ENCODE data around the gene PPTC7. TPM values are rescaled to one million over a fixed set of nuclear protein-coding genes. Genes with fewer than 3 reads are reported as not detected.
"Not testable (repeated sequence)": the region's sequence is repeated elsewhere in the genome, so short reads cannot be mapped to it uniquely, and the experiment has no call there.

The PPTC7 gene
- total RNA-seq, 3 donors from 2014 or later: 74.2 to 76.4 (median 74.4) TPM

DNA sequence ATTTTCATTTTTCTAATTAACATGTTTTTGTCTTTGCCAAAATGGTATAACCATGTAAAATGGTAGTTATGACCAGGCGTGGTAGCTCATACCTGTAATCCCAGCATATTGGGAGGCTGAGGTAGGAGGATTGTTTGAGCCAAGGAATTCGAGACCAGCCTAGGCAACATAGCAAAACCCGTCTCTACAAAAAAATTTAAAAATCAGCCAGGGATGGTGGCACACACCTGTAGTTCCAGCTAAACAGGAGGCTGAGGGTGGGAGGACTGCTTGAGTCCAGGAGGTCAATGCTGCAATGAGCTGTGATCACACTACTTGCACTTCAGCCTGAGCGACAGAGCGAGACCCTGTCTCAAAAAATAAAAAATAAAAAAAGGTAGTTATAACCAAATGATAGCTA lies 23.1 kb downstream of the PPTC7 start:
- peaks cover 9% of the 10 kb centered on the region for H3K36me3 Mint-ChIP-seq (ENCODE audit: insufficient read depth)
- DNase-seq (no peak), ATAC-seq (no peak)
- H3K27me3 Mint-ChIP-seq (ENCODE audit: low read depth): no peaks in the 10 kb centered on the region
- peaks cover 68% of the 10 kb centered on the region for H3K4me1 Mint-ChIP-seq (ENCODE audit: low read depth)
- no peak overlapping the region for H3K4me3 Mint-ChIP-seq
- H3K9me3 Mint-ChIP-seq: peaks cover 3% of the 10 kb centered on the region

DNA sequence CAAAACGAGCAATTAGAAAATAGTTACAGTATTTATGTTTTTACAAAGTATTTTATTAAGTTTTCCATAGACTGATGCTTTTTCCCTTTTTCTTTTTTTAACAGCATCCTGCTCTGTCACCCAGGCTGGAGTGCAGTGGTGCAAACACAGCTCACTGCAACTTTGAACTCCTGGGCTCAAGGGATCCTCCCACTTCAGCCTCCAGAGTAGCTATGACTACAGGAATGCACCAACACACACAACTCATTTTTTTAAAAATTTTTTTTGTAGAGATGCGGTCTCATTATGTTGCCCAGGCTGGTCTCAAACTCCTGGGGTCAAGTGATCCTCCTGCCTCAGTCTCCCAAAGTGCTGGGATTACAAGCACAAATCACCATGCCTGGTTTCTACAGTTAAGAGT lies 24.2 kb downstream of the PPTC7 start:
- not testable (repeated sequence) for H3K27me3 Mint-ChIP-seq (ENCODE audit: low read depth); DNase-seq; H3K9me3 Mint-ChIP-seq; ATAC-seq; H3K36me3 Mint-ChIP-seq (ENCODE audit: insufficient read depth); H3K4me3 Mint-ChIP-seq
- peaks cover 65% of the 10 kb centered on the region for H3K4me1 Mint-ChIP-seq (ENCODE audit: low read depth)

DNA sequence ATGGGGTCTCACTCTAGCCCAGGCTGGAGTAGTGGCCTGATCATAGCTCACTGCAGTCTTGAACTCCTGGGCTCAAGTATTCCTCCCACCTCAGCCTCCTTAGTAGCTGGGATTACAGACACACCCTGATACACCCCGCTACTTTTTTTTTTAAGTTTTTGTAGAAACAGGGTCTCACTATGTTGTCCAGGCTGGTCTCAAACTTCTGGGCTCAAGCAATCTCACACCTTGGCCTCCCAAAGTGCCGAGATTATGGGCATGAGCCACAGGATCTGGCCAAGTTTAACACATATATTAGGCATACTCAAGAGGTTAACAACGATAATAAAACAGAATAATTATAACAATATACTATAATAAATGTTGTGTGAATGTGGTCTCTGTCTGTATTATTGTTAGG lies 25.8 kb downstream of the PPTC7 start:
- ATAC-seq (no peak), DNase-seq (no peak)
- Mint-ChIP-seq H3K4me1 (ENCODE audit: low read depth) (peaks cover 57% of the 10 kb centered on the region), H3K36me3 (ENCODE audit: insufficient read depth) (peaks cover 9% of the 10 kb centered on the region), H3K27me3 (ENCODE audit: low read depth) (no peaks in the 10 kb centered on the region), H3K4me3 (no peak overlapping the region), H3K9me3 (peaks cover 3% of the 10 kb centered on the region)

DNA sequence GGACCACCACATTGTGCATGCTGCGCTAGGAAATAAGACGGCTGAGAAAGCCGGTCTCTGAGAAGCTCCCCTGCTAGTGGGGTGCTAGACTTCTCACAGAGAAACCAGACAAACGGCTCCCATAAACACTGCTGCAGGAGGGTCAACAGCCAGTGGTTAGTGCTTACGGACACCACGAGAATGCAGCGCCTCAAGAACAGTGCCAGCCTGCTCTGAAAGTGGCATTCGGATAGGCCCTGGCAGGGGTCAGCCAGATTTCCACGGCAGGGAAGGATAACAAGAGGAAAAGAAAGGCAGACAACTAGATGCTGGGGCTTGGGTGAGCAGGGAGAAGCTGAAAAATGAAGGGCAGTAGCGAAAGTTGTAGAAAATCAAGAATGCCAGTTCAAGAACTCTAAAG lies 26.4 kb downstream of the PPTC7 start:
- peaks cover 3% of the 10 kb centered on the region for H3K9me3 Mint-ChIP-seq
- peaks cover 14% of the 10 kb centered on the region for H3K36me3 Mint-ChIP-seq (ENCODE audit: insufficient read depth)
- no peak for DNase-seq
- ATAC-seq: no peak
- H3K27me3 Mint-ChIP-seq (ENCODE audit: low read depth): no peaks in the 10 kb centered on the region
- H3K4me1 Mint-ChIP-seq (ENCODE audit: low read depth): peaks cover 58% of the 10 kb centered on the region
- H3K4me3 Mint-ChIP-seq: no peak overlapping the region

DNA sequence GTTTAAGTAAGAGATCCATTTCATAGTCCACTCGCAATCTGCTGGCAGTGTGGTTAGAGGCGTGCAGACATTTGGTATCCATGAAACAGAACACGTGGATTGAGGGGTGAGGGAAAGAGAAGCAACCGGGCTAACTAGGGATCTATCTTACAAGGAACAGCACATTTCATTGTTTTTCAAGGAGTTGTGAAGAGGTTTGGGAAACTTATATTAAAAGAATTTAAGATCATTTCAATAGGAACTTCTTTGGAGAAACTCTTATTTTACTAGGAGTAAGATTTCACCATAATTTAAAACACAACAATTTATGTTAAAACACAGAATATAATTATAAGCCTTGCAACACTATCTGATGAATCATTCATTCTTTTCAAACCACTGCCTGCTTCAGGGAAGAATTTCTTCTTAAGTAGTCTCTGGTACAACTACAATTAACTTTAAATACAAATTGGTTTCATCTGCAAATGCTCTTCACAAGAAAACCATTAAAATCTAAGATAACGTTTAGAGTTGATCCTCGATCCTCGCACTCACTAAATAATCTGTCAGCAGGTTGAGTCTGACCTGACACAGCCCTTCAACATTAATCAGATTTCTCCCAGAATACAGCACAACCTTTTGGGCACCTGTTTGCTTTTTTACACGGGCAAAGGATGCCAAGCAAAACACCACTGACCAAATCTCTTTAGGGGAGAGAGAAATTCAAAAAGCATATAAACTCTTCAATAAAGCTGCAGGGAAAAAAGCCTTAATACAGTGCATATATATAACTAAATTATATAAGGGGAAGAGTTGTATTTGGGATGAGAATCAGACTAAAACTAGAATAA lies 27.3 kb downstream of the PPTC7 start:
- DNase-seq (no peak), ATAC-seq (no peak)

DNA sequence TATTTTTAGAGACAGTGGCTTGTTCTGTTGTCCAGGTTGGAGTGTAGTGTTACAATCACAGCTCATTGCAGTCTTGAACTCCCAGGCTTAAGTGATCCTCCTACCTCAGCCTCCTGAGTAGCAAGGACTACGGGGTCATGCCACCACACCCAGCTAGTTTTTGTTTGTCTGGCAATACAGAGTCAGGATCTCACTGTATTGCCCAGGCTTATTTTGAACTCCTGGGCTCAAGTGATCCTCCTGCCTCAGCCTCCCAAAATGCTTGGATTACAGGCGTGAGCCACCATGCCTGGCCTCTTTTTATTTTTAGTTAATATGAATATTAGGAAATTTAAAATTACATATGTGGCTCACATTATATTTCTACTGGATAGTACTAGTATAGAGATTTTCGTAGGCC lies 28.9 kb downstream of the PPTC7 start:
- Mint-ChIP-seq H3K9me3 (peaks cover 3% of the 10 kb centered on the region), H3K36me3 (ENCODE audit: insufficient read depth) (peaks cover 27% of the 10 kb centered on the region), H3K4me3 (no peak overlapping the region), H3K27me3 (ENCODE audit: low read depth) (no peaks in the 10 kb centered on the region), H3K4me1 (ENCODE audit: low read depth) (peaks cover 51% of the 10 kb centered on the region)
- ATAC-seq (no peak), DNase-seq (no peak)

More for the DNA sequence above, 27.3 kb downstream of the PPTC7 start:
- peaks cover 3% of the 10 kb centered on the region for H3K9me3 Mint-ChIP-seq
- peaks cover 53% of the 10 kb centered on the region for H3K4me1 Mint-ChIP-seq (ENCODE audit: low read depth)
- no peak overlapping the region for H3K4me3 Mint-ChIP-seq
- no peaks in the 10 kb centered on the region for H3K27me3 Mint-ChIP-seq (ENCODE audit: low read depth)
- H3K36me3 Mint-ChIP-seq (ENCODE audit: insufficient read depth): peaks cover 19% of the 10 kb centered on the region

DNA sequence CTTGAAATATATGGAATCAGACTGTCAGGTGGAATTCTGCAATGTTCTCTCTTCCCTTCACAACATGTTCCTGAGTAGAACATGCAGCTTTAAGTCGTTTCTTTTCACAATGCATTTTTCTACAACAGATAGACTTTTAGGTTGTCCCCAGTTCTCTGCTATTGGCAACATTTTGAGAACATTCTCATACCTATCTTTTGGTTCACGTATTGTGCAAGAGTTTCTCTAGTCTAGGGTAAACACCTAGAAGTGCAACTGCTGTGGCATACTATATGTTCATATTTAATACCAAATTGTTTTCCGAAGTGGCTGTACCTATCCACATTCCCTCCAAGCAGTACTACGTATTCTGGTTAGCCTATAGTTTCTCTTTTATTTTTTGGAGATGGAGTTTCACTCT lies 32.1 kb downstream of the PPTC7 start:
- H3K9me3 Mint-ChIP-seq: no peaks in the 10 kb centered on the region
- no peaks in the 10 kb centered on the region for H3K27me3 Mint-ChIP-seq (ENCODE audit: low read depth)
- ATAC-seq: no peak
- peaks cover 34% of the 10 kb centered on the region for H3K36me3 Mint-ChIP-seq (ENCODE audit: insufficient read depth)
- H3K4me1 Mint-ChIP-seq (ENCODE audit: low read depth): peaks cover 51% of the 10 kb centered on the region
- H3K4me3 Mint-ChIP-seq: no peak overlapping the region
- no peak for DNase-seq

DNA sequence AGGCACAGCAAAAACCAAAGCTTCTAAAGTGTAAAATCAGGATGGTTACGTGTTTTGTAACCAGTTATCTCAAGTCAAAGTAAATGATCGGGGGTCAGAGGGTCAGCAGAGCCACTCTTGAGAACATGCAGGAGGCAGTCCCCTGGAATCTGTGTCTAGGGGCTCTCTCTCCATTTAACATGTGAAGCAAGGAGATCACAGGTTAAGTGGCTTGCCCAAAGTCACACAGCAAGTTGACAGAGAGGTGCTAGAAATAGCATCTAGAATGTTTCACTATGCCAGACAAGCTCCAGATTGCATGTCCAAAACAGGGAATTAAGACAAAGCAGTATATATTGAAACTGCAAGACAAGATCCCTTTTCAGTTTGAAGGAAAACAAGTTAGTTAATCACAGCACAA lies 33.4 kb downstream of the PPTC7 start:
- H3K4me1 Mint-ChIP-seq (ENCODE audit: low read depth): peaks cover 41% of the 10 kb centered on the region
- no peak overlapping the region for H3K4me3 Mint-ChIP-seq
- peaks cover 42% of the 10 kb centered on the region for H3K36me3 Mint-ChIP-seq (ENCODE audit: insufficient read depth)
- no peaks in the 10 kb centered on the region for H3K9me3 Mint-ChIP-seq
- ATAC-seq: no peak
- H3K27me3 Mint-ChIP-seq (ENCODE audit: low read depth): no peaks in the 10 kb centered on the region
- DNase-seq: no peak

DNA sequence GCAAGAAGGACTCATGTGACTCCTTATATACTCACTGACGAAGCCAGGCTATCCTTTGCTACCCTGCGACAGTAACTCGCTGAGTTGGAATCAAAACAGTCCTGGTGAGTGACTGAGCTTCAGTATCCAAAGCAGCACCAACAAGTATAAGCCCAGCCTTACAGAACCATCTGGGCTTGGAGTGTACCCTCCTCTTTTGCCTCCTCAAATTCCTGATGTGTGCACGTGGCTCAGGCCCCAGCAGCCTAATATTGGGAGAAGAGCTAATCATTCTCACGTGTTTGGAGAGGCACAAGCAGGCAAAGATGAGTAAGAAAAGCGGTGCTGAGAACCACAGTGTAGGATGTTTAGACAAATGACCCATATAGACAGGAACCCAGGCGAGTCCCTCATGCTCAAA lies 34.4 kb downstream of the PPTC7 start:
- ATAC-seq: no peak
- no peaks in the 10 kb centered on the region for H3K27me3 Mint-ChIP-seq (ENCODE audit: low read depth)
- H3K4me3 Mint-ChIP-seq: no peak overlapping the region
- H3K36me3 Mint-ChIP-seq (ENCODE audit: insufficient read depth): peaks cover 43% of the 10 kb centered on the region
- no peak for DNase-seq
- H3K4me1 Mint-ChIP-seq (ENCODE audit: low read depth): peaks cover 40% of the 10 kb centered on the region
- H3K9me3 Mint-ChIP-seq: no peaks in the 10 kb centered on the region

DNA sequence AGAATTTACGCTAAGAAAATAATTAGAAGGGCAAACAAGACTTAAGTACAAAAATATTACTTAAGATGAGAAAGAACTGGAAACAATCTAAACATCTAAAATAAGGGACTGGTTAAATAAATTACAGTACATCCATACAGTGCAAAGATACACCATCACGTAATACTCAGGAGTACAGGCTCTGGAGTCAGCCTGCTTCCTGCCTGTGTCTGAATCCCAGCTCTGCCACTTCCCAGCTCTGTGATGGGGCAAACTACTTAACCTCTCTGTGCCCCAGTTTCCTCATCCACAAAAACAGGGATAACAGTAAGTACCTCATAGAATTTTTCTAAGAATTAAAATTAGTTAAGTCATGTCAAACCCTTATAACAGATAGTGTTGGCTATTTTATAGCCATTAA lies 36.0 kb downstream of the PPTC7 start:
- ATAC-seq: no peak
- Mint-ChIP-seq H3K4me3 (no peak overlapping the region), H3K36me3 (ENCODE audit: insufficient read depth) (peaks cover 51% of the 10 kb centered on the region)

DNA sequence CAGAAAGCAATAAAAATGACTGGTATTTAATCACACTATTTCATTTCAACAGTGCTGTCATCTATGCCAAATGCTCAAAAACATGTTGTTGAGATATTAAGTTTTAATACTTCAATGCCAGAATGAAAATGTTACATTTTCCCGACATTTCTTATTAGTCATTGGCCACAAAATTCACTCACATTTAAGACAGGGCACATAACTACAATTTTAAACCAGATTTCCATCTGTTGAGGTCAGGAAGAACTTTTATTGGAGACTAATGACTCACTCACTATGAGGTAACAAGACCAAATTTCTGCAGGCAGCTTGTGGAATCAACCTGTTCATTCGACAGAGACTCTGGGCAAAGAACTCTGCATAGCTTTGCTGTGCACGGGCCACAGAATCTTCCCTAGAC lies 36.8 kb downstream of the PPTC7 start:
- Mint-ChIP-seq H3K9me3 (no peaks in the 10 kb centered on the region), H3K36me3 (ENCODE audit: insufficient read depth) (peaks cover 46% of the 10 kb centered on the region), H3K4me1 (ENCODE audit: low read depth) (peaks cover 34% of the 10 kb centered on the region), H3K4me3 (no peak overlapping the region), H3K27me3 (ENCODE audit: low read depth) (no peaks in the 10 kb centered on the region)
- ATAC-seq: no peak
- no peak for DNase-seq

More for the DNA sequence above, 36.0 kb downstream of the PPTC7 start:
- no peak for DNase-seq
- Mint-ChIP-seq H3K4me1 (ENCODE audit: low read depth) (peaks cover 39% of the 10 kb centered on the region), H3K27me3 (ENCODE audit: low read depth) (no peaks in the 10 kb centered on the region), H3K9me3 (no peaks in the 10 kb centered on the region)

DNA sequence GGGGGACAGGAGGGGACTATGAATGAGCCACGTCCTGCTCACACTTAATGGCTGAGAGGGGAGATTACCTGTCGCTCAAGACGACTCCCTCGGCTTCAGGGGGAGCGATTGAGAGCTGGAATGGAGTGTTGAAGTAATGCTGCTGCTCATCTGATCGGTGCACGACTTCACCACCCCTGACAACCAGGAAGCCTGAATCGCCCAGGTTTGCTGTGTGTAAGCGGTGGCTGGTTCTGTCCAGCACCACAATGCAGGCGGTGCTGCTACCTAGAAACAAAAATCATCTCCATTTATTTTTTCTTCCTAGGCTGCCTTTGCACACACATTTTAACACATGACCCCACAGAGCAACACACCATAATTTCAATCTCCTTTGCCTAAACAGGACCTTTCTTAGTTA lies 37.3 kb downstream of the PPTC7 start:
- Mint-ChIP-seq H3K27me3 (ENCODE audit: low read depth) (no peaks in the 10 kb centered on the region), H3K9me3 (no peaks in the 10 kb centered on the region), H3K36me3 (ENCODE audit: insufficient read depth) (peaks cover 44% of the 10 kb centered on the region), H3K4me1 (ENCODE audit: low read depth) (peaks cover 33% of the 10 kb centered on the region), H3K4me3 (no peak overlapping the region)
- ATAC-seq (no peak), DNase-seq (no peak)

DNA sequence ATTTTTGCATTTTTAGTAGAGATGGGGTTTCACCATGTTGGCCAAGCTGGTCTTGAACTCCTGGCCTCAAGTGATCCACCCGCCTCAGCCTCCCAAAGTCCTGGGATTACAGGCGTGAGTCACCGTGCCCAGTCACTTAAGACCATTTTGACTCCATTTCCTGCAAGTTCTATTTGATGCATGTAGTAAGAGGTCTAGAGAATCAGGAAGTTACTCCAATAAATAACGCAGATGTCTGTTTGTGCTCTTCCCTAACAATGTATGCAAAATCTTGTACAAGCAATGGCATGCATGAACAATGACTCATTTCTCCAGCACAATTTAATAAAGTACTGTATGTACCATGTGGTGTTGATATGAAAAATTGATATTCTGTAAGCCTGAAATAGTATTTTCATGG lies 37.9 kb downstream of the PPTC7 start:
- not testable (repeated sequence) for H3K27me3 Mint-ChIP-seq (ENCODE audit: low read depth); DNase-seq; H3K4me3 Mint-ChIP-seq; H3K9me3 Mint-ChIP-seq; ATAC-seq
- H3K4me1 Mint-ChIP-seq (ENCODE audit: low read depth): peaks cover 32% of the 10 kb centered on the region
- H3K36me3 Mint-ChIP-seq (ENCODE audit: insufficient read depth): peaks cover 41% of the 10 kb centered on the region

DNA sequence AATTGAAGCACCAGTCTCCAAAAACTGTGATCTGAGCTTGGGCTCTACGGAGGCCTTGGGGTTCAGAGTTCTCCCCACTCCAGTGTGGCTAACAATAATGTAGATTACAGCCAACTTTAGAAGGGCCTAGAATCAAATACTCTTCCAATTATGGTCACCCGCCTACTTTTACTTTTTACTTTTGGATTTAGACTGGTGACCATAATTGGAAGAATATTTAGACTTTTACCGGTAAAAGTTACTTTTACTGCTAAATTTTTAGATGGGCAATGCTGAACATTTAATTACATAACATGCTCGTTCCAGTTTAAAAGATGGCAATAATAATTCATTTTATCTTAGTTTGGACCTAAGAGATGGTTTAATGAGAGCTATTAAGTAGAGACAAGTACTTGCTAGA lies 39.2 kb downstream of the PPTC7 start:
- H3K4me1 Mint-ChIP-seq (ENCODE audit: low read depth): peaks cover 27% of the 10 kb centered on the region
- H3K9me3 Mint-ChIP-seq: no peaks in the 10 kb centered on the region
- DNase-seq (no peak), ATAC-seq (no peak)
- no peaks in the 10 kb centered on the region for H3K27me3 Mint-ChIP-seq (ENCODE audit: low read depth)
- peaks cover 45% of the 10 kb centered on the region for H3K36me3 Mint-ChIP-seq (ENCODE audit: insufficient read depth)
- no peak overlapping the region for H3K4me3 Mint-ChIP-seq

DNA sequence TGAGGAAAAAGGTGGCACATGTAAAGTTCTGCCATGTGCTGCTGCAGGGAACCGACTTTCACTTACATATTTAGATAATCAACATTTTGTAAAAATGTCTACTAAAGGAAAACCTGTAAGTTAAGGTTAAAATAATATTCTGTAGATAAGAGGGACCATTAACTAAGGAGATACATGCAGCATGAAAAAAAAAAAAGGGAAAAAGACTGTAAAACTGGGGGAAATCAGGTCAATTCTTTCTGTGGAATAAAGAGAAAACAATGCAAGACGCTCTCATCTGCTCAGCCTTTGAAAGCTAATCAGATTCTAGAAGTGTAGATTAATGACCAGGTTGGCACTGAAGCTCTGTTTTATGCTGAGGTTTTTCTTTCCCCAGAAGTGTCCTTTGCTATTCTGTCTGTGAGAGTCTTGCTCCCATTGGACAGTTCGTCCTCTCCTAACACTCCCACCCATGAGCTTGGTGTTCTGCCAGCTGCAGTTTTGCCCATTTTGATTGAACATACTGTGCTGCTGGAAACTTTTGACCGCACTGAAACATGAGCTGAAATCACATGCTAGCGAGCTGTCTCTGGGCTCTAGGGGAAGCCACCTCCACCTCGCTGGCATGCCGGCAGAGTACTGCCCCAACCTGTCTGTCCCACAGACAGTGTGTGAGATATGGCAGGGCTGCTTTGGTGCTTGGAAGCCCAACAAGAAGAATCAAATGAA lies 39.7 kb downstream of the PPTC7 start:
- ATAC-seq: no peak

More for the DNA sequence above, 39.7 kb downstream of the PPTC7 start:
- Mint-ChIP-seq H3K27me3 (ENCODE audit: low read depth) (no peaks in the 10 kb centered on the region), H3K4me3 (no peak overlapping the region), H3K36me3 (ENCODE audit: insufficient read depth) (peaks cover 46% of the 10 kb centered on the region), H3K4me1 (ENCODE audit: low read depth) (peaks cover 22% of the 10 kb centered on the region), H3K9me3 (no peaks in the 10 kb centered on the region)
- DNase-seq: no peak

Measured in activated T-cell treated with anti-CD3 and anti-CD28 coated beads, Interleukin-2, amount 50 U/mL, for 4 hours (primary cell).